HG02938 (cell line): ENCODE results near the gene ATP2A2.
"Not testable (repeated sequence)": the region's sequence is repeated elsewhere in the genome, so short reads cannot be mapped to it uniquely, and the experiment has no call there.

Source experiments
- ATAC-seq: cut with Tn5 transposase; IDR thresholded peaks from one replicate; pipeline ENCODE4 v1.9.1; 2021; ENCODE audit warnings: mild to moderate bottlenecking, moderate library complexity; ENCODE audit not compliant: unreplicated experiment

ATP2A2 gene

GRCh38 chr12:110280779-110281548, at the start of gene ATP2A2:
TSS of gene ATP2A2 (plus strand) at chr12:110281247. CDS start at chr12:110281790, 543 bp downstream.
- peak; percentile 68 for ATAC-seq

- no peak for ATAC-seq
Measured at GRCh38 chr12:110233212-110233903, 47.7 kb upstream of the ATP2A2 start.

- no peak for ATAC-seq
Measured at GRCh38 chr12:110234331-110234751, 46.7 kb upstream of the ATP2A2 start.

- no peak for ATAC-seq
Measured at GRCh38 chr12:110234755-110235154, 46.3 kb upstream of the ATP2A2 start.

GRCh38 chr12:110235383-110235782, 45.7 kb upstream of the ATP2A2 start:
- ATAC-seq, result no peak

- no peak for ATAC-seq
Measured at GRCh38 chr12:110243227-110243626, 37.8 kb upstream of the ATP2A2 start.

- no peak for ATAC-seq
Measured at GRCh38 chr12:110244372-110244771, 36.7 kb upstream of the ATP2A2 start.

- ATAC-seq, result no peak
Measured at GRCh38 chr12:110244829-110245228, 36.2 kb upstream of the ATP2A2 start.

GRCh38 chr12:110245369-110245772, 35.7 kb upstream of the ATP2A2 start:
- no peak for ATAC-seq

GRCh38 chr12:110246636-110247339, 34.3 kb upstream of the ATP2A2 start:
- no peak for ATAC-seq

GRCh38 chr12:110247340-110248095, 33.5 kb upstream of the ATP2A2 start:
- no peak for ATAC-seq

GRCh38 chr12:110248096-110248447, 33.0 kb upstream of the ATP2A2 start:
- no peak for ATAC-seq

- no peak for ATAC-seq
Measured at GRCh38 chr12:110249105-110249504, 31.9 kb upstream of the ATP2A2 start.

- no peak for ATAC-seq
Measured at GRCh38 chr12:110249716-110250225, 31.3 kb upstream of the ATP2A2 start.

GRCh38 chr12:110251381-110251780, 29.7 kb upstream of the ATP2A2 start:
- no peak for ATAC-seq

- no peak for ATAC-seq
Measured at GRCh38 chr12:110252716-110253115, 28.3 kb upstream of the ATP2A2 start.

GRCh38 chr12:110253176-110253575, 27.9 kb upstream of the ATP2A2 start:
- no peak for ATAC-seq

GRCh38 chr12:110254971-110255540, 26.0 kb upstream of the ATP2A2 start:
- no peak for ATAC-seq

GRCh38 chr12:110255890-110256456, 25.1 kb upstream of the ATP2A2 start:
- not testable (repeated sequence) for ATAC-seq

- no peak for ATAC-seq
Measured at GRCh38 chr12:110256780-110257431, 24.1 kb upstream of the ATP2A2 start.
